ENCODE results near the gene MMP23B. TPM values are rescaled to one million over a fixed set of nuclear protein-coding genes. Genes with fewer than 3 reads are reported as not detected.
"Not testable (repeated sequence)": the region's sequence is repeated elsewhere in the genome, so short reads cannot be mapped to it uniquely, and the experiment has no call there.

MMP23B gene
- total RNA-seq, 1 donor from 2014 or later: 93.8 TPM

DNA sequence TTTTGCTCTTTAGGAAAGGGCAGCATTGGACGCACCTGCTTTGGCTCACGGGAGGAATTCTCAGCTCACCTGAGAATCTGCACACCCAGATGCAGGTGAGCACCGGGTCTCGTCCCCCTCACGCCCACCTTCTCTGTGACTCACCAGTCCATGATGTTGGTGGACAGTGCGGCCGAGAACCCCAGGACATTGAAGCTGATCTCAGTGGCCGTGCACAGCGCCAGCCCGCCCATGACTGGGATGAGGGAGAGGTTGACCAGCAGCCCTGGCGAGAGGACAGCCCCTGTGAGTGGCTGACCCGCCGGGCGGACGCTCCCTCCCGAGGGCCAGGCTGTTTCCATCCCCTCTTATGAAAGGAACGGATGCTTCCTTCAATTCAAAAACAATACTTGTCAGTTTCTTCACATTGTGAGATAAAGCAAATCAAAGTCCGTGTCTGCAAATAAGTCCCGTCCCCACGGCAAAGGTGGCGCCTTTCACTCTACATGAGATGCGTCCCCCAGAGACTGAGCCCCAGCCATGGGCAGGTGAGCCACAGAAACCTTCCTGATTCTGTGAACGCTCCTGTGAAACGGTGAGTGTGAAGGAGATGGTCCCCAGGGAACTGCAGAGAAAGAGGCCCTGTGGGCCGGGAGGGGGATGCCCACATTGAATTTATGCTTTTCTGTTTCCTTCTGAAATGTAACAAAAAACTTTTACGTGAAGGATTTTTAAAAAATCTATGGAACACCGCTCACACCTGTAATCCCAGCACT is 39.6 kb downstream of the MMP23B start:
- peaks cover 58% of the 10 kb centered on the region for H3K36me3 ChIP-seq

GRCh38 chr1:1672181-1672965 is 40.4 kb downstream of the MMP23B start:
- Histone ChIP-seq H3K4me1 (peaks cover 6% of the 10 kb centered on the region), H3K36me3 (peaks cover 53% of the 10 kb centered on the region), H3K27ac (replicated peaks) (no peak overlapping the region), H3K27me3 (ENCODE audit: low read depth) (no peaks in the 10 kb centered on the region), H3K4me3 (no peak overlapping the region), H3K9me3 (replicated peaks) (no peaks in the 10 kb centered on the region)
- intact Hi-C loops (cut with micrococcal nuclease): no loop called here
- TF ChIP-seq CTCF (IDR thresholded peaks at IDR 0.05; ENCODE audit: borderline replicate concordance): no peak
- no peak for DNase-seq

More for the DNA sequence above, 39.6 kb downstream of the MMP23B start:
- Histone ChIP-seq H3K27ac (replicated peaks) (no peak overlapping the region), H3K9me3 (replicated peaks) (no peaks in the 10 kb centered on the region), H3K4me3 (no peak overlapping the region), H3K27me3 (ENCODE audit: low read depth) (no peaks in the 10 kb centered on the region), H3K4me1 (peaks cover 5% of the 10 kb centered on the region)
- DNase-seq: no peak
- intact Hi-C loops (cut with micrococcal nuclease): no loop called here
- no peak for TF ChIP-seq CTCF (IDR thresholded peaks at IDR 0.05; ENCODE audit: borderline replicate concordance)

- H3K9me3 ChIP-seq (replicated peaks); DNase-seq; intact Hi-C loops (cut with micrococcal nuclease); H3K4me3 ChIP-seq; H3K27me3 ChIP-seq (ENCODE audit: low read depth); H3K27ac ChIP-seq (replicated peaks): not testable (repeated sequence)
- H3K36me3 ChIP-seq: peaks cover 34% of the 10 kb centered on the region
- H3K4me1 ChIP-seq: peaks cover 19% of the 10 kb centered on the region
Measured at GRCh38 chr1:1674806-1675205, 42.8 kb downstream of the MMP23B start.

DNA sequence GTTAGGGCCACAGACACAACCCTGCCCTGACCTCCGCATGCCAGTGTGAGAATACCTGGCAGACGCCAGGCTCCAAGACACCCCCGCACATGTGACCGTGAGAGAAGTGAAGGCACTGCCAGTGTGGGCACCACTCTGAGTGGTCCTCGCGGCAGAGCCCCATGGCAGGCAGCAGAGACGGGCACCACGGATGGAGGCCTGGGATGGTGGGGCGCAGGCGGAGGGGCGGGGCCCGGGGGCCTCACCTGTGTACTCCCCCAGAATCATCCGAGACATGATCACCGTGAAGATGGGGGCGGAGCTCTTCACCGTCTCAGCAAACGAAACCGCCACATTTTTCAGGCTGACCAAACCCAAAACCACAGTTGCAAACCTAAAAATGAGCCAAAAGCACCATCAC is 43.2 kb downstream of the MMP23B start:
- H3K9me3 ChIP-seq (replicated peaks); H3K4me3 ChIP-seq; H3K27me3 ChIP-seq (ENCODE audit: low read depth); intact Hi-C loops (cut with micrococcal nuclease); H3K27ac ChIP-seq (replicated peaks); DNase-seq: not testable (repeated sequence)
- Histone ChIP-seq H3K4me1 (peaks cover 20% of the 10 kb centered on the region), H3K36me3 (peaks cover 34% of the 10 kb centered on the region)

DNA sequence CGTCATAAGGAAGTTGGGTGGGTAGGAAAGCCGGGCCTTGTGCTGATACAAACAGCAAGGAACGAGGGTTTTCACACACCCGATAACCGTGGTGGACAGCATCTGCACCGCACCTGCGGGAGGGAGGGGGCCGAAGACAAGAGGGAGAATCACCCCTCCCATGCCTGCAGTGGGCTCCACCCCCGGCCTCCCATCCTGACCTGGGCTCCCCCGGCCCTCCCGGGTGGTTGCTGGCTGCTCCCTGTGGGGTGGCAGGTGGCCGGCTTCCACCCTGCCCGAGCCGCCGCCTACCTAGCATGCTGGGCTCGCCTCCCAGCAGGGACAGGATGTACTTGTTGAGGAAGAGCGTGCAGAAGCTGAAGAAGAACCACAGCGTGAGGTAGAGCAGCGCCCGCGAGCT is 44.1 kb downstream of the MMP23B start:
- Histone ChIP-seq H3K4me1 (peaks cover 28% of the 10 kb centered on the region), H3K36me3 (peaks cover 27% of the 10 kb centered on the region)
- H3K4me3 ChIP-seq; DNase-seq; H3K27ac ChIP-seq (replicated peaks); H3K27me3 ChIP-seq (ENCODE audit: low read depth); H3K9me3 ChIP-seq (replicated peaks); intact Hi-C loops (cut with micrococcal nuclease): not testable (repeated sequence)

DNA sequence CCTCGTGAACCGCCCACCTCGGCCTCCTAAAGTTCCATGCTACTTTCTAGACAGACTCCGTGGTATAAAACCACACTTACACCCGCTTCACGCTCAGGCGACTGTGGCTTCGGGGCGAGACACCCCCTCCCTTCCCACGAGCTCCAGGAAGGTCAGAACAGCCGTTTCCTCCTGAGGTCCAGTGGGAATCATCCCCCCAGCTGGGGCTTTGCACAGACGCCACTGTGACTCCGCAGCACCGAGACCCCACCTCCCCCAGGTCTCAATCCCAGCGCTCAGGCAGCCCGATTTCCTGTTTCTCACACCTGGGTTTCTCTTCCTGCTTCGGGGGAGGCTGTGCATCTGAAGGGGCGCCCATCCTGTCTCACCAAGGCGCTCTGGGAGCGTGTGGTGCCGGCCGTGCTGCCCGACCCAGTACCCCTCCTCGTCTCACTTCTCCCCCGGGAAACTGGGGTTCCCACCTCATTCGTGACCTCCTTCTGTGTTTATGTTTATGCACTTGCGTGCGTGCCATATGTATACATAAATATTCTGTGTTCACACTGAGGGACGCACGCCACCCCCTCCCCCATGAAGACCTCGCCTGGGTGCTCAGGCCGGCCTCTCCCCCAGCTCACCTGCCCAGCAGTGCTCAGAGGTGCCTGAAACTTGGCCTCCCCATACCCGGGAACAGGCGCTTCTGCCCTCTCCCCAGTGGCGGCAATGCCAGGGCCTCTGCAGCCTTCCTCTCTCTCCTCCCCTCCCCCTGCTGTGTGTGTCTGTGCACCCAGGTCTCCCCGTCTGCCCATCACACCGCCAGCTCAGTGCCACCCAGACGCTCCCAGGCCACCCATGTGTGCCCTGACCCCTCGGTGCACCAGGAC is 46.0 kb downstream of the MMP23B start:
- H3K27ac ChIP-seq (replicated peaks): peak overlapping the region; percentile 16
- H3K4me3 ChIP-seq: no peak overlapping the region

More for the DNA sequence above, 46.0 kb downstream of the MMP23B start:
- intact Hi-C loops (cut with micrococcal nuclease): no loop called here
- Histone ChIP-seq H3K27me3 (ENCODE audit: low read depth) (no peaks in the 10 kb centered on the region), H3K36me3 (peaks cover 10% of the 10 kb centered on the region), H3K9me3 (replicated peaks) (no peaks in the 10 kb centered on the region), H3K4me1 (peaks cover 32% of the 10 kb centered on the region)
- no peak for TF ChIP-seq CTCF (IDR thresholded peaks at IDR 0.05; ENCODE audit: borderline replicate concordance)
- no peak for DNase-seq

Measured in left ventricle myocardium inferior (tissue), 1 donor.